PFSK-1 (cell line): ENCODE data around the gene RASAL3.

Experiments used
- FOXP2 ChIP-seq: optimal IDR thresholded peaks from 2 replicates; pipeline ENCODE3; 2011; ENCODE audit warnings: borderline replicate concordance, control low read depth, inconsistent platforms; ENCODE audit not compliant: insufficient read depth; ENCODE audit errors: extremely low read length, extremely low read depth
- POLR2AphosphoS5 ChIP-seq: IDR thresholded peaks from 2 replicates; pipeline ENCODE4 v1.6.1; 2012; ENCODE audit warnings: low read depth, mild to moderate bottlenecking, control low read depth, low read length, moderate library complexity
- SIN3A ChIP-seq: IDR thresholded peaks from 2 replicates; pipeline ENCODE4 v1.6.1; 2012; ENCODE audit warnings: mild to moderate bottlenecking, low read length, moderate library complexity, borderline replicate concordance; ENCODE audit not compliant: insufficient read depth
- TAF1 ChIP-seq: IDR thresholded peaks from 2 replicates; pipeline ENCODE4 v1.6.1; 2012; ENCODE audit warnings: low read length, control low read depth, borderline replicate concordance; ENCODE audit not compliant: insufficient read depth
- TF ChIP-seq, protein P1 (sequence below), 2 experiments: IDR thresholded peaks; 2 replicates each; pipeline versions ENCODE4 v1.6.1 to v1.8.0; 2011 to 2012; ENCODE audit warnings: low read depth in 2 of 2, low read length in 2 of 2, control low read depth in 1 of 2, inconsistent platforms in 1 of 2, mild to moderate bottlenecking in 1 of 2, moderate library complexity in 1 of 2; ENCODE audit not compliant: insufficient read depth in 1 of 2

Gene RASAL3

GRCh38 chr19:15453906-15454860 is 10.2 kb downstream of the RASAL3 start:
- TF ChIP-seq POLR2AphosphoS5 (no peak), FOXP2 (no peak), TAF1 (no peak), SIN3A (no peak)
- TF ChIP-seq, protein P1, sequence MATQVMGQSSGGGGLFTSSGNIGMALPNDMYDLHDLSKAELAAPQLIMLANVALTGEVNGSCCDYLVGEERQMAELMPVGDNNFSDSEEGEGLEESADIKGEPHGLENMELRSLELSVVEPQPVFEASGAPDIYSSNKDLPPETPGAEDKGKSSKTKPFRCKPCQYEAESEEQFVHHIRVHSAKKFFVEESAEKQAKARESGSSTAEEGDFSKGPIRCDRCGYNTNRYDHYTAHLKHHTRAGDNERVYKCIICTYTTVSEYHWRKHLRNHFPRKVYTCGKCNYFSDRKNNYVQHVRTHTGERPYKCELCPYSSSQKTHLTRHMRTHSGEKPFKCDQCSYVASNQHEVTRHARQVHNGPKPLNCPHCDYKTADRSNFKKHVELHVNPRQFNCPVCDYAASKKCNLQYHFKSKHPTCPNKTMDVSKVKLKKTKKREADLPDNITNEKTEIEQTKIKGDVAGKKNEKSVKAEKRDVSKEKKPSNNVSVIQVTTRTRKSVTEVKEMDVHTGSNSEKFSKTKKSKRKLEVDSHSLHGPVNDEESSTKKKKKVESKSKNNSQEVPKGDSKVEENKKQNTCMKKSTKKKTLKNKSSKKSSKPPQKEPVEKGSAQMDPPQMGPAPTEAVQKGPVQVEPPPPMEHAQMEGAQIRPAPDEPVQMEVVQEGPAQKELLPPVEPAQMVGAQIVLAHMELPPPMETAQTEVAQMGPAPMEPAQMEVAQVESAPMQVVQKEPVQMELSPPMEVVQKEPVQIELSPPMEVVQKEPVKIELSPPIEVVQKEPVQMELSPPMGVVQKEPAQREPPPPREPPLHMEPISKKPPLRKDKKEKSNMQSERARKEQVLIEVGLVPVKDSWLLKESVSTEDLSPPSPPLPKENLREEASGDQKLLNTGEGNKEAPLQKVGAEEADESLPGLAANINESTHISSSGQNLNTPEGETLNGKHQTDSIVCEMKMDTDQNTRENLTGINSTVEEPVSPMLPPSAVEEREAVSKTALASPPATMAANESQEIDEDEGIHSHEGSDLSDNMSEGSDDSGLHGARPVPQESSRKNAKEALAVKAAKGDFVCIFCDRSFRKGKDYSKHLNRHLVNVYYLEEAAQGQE (IDR thresholded peaks at IDR 0.05; ENCODE audit: insufficient read depth in 1 of 2, low read depth in 2 of 2, low read length in 2 of 2): no peak

DNA sequence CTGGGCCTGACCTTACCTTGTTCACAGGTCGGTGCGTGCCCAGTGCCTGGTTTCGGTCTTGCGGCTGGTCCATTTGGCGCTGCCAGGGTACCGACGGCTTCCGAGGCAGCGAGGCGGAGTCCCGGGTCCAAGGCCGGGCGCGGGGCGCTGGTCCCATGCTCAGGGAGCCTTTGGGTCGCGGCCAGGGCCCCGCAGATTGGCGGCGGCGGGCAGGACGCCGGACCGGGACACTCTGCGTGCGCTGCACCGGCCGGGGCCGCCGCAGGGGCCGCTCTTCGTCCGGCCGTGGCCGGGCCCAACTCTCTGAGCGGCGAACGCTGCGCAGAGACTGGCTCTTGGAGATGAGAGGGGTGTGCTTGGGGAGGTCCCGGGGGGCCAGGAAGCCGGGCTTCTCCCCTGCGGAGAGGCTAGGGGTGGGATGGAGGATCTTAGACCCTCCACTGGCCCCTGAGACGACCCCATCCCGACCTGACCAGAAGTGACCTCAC is 11.2 kb downstream of the RASAL3 start:
- TF ChIP-seq POLR2AphosphoS5 (no peak), TAF1 (no peak), SIN3A (no peak), FOXP2 (no peak)
- TF ChIP-seq, protein P1 (IDR thresholded peaks at IDR 0.05; ENCODE audit: insufficient read depth in 1 of 2, low read depth in 2 of 2, low read length in 2 of 2): no peak

GRCh38 chr19:15452111-15453047 is 12.0 kb downstream of the RASAL3 start:
- no peak for TF ChIP-seq POLR2AphosphoS5
- TF ChIP-seq, protein P1 (IDR thresholded peaks at IDR 0.05; ENCODE audit: insufficient read depth in 1 of 2, low read depth in 2 of 2, low read length in 2 of 2): no peak
- no peak for TF ChIP-seq FOXP2
- TF ChIP-seq TAF1: no peak
- TF ChIP-seq SIN3A: no peak

- TF ChIP-seq TAF1: no peak
Measured at GRCh38 chr19:15450528-15450890, 13.8 kb downstream of the RASAL3 start.

- TF ChIP-seq TAF1 (no peak), FOXP2 (peak; percentile 2)
Measured at GRCh38 chr19:15449620-15450527, 14.5 kb downstream of the RASAL3 start, which contains the start of gene WIZ. TSS of gene WIZ (minus strand) at chr19:15449956. CDS start at chr19:15448307, 1,649 bp downstream.
